HG03064 (cell line): ENCODE measurements around the gene ANKLE2.

Experiments used
- ATAC-seq: cut with Tn5 transposase; IDR thresholded peaks from one replicate; pipeline ENCODE4 v1.9.1; 2021; ENCODE audit warnings: low read depth; ENCODE audit not compliant: unreplicated experiment

ANKLE2 gene

GRCh38 chr12:132723015-132723763 is 38.4 kb downstream of the ANKLE2 start:
- no peak for ATAC-seq

GRCh38 chr12:132720606-132721345 is 40.9 kb downstream of the ANKLE2 start:
- ATAC-seq, result no peak

GRCh38 chr12:132719954-132720324 is 41.7 kb downstream of the ANKLE2 start:
- no peak for ATAC-seq

- ATAC-seq, result no peak
These were observed 42.3 kb downstream of the ANKLE2 start for GRCh38 chr12:132719141-132719953.

GRCh38 chr12:132718644-132719043 is 43.0 kb downstream of the ANKLE2 start:
- no peak for ATAC-seq

GRCh38 chr12:132717531-132718387 is 43.9 kb downstream of the ANKLE2 start:
- no peak for ATAC-seq

GRCh38 chr12:132717011-132717410 is 44.6 kb downstream of the ANKLE2 start:
- no peak for ATAC-seq

GRCh38 chr12:132716356-132716755 is 45.3 kb downstream of the ANKLE2 start:
- ATAC-seq, result no peak

GRCh38 chr12:132715874-132716273 is 45.8 kb downstream of the ANKLE2 start:
- no peak for ATAC-seq

GRCh38 chr12:132713123-132713522 is 48.5 kb downstream of the ANKLE2 start:
- no peak for ATAC-seq

- ATAC-seq, result peak; percentile 3
These were observed 50.4 kb downstream of the ANKLE2 start for GRCh38 chr12:132711080-132711843.

- peak; percentile 86 for ATAC-seq
These were observed 51.1 kb downstream of the ANKLE2 start, which contains the start of gene PGAM5 for GRCh38 chr12:132710405-132711079. TSS of gene PGAM5 (plus strand) at chr12:132710842. CDS start at chr12:132710877, 35 bp downstream.

GRCh38 chr12:132710043-132710404 is 51.6 kb downstream of the ANKLE2 start:
- peak; percentile 27 for ATAC-seq

GRCh38 chr12:132708150-132708549 is 53.5 kb downstream of the ANKLE2 start:
- no peak for ATAC-seq

GRCh38 chr12:132707241-132707640 is 54.4 kb downstream of the ANKLE2 start:
- no peak for ATAC-seq

GRCh38 chr12:132703641-132704040 is 58.0 kb downstream of the ANKLE2 start:
- ATAC-seq, result no peak

- ATAC-seq, result no peak
These were observed 59.0 kb downstream of the ANKLE2 start for GRCh38 chr12:132702640-132703039.

GRCh38 chr12:132700212-132700822 is 61.3 kb downstream of the ANKLE2 start:
- ATAC-seq, result no peak
